ENCODE results near the gene FEN1.

Gene FEN1

GRCh38 chr11:61791737-61792309 is 888 bp upstream of the FEN1 start:
- TF ChIP-seq ZNF18 (tag by site-specific recombination; IDR thresholded peaks at IDR 0.05) (no peak), ZNF677 (tag by site-specific recombination; IDR thresholded peaks at IDR 0.05) (no peak), ZBTB8A (tag by site-specific recombination; IDR thresholded peaks at IDR 0.05) (no peak), ZFP3 (tag by site-specific recombination; IDR thresholded peaks at IDR 0.05; ENCODE audit: low read depth) (no peak), KLF9 (tag by site-specific recombination; IDR thresholded peaks at IDR 0.05; ENCODE audit: low read depth) (0 out of 2 replicates have a peak, but pooled peaks have one; percentile 41), BCL6B (tag by site-specific recombination; IDR thresholded peaks at IDR 0.05) (no peak), ZNF530 (tag by site-specific recombination; IDR thresholded peaks at IDR 0.05; ENCODE audit: low read depth) (no peak), ZNF704 (tag by site-specific recombination; IDR thresholded peaks at IDR 0.05) (no peak), ZNF660 (tag by site-specific recombination; IDR thresholded peaks at IDR 0.05) (peak; percentile 18; the same call in 1 of the 2 replicates), ZEB2 (tag by site-specific recombination; IDR thresholded peaks at IDR 0.05) (no peak; the same call in 1 of the 2 replicates), SCRT2 (tag by site-specific recombination; IDR thresholded peaks at IDR 0.05) (peak; percentile 53; the same call in 1 of the 2 replicates), ZSCAN30 (tag by site-specific recombination; IDR thresholded peaks at IDR 0.05) (no peak), ZNF521 (tag by site-specific recombination; IDR thresholded peaks at IDR 0.05) (no peak), ZBTB21 (tag by site-specific recombination; IDR thresholded peaks at IDR 0.05) (no peak), ZNF121 (tag by site-specific recombination; IDR thresholded peaks at IDR 0.05) (no peak)
- no peaks in the 10 kb centered on the region for H3K9me3 ChIP-seq (ENCODE audit: control insufficient read depth, insufficient read depth, low read depth, low read length)
- ChIA-PET POLR2A (interaction anchor here (1.1 to 3.6 kb wide), 8 partner anchors 12 to 158 kb away, joined by 3 to 38 read pairs (median 5); partner anchors contain the start of genes FADS1 and FADS2), CTCF (interaction anchor here (0.6 to 9.0 kb wide), 9 partner anchors 10 to 602 kb away, joined by 3 to 118 read pairs (median 4); no protein-coding TSS in a partner anchor)
- H3K4me1 ChIP-seq (ENCODE audit: control insufficient read depth, insufficient read depth, low read length): no peaks in the 10 kb centered on the region
- H3K27ac ChIP-seq (ENCODE audit: extremely low read depth, low read depth, low read length): peak overlapping the region; percentile 89
- peak overlapping the region; percentile 87 for H3K4me3 ChIP-seq (ENCODE audit: low read depth, low read length)
- peaks cover 0 to 61% of the 10 kb centered on the region in 2 experiments; a peak in 2 of 3 replicates for H3K36me3 ChIP-seq (ENCODE audit: control insufficient read depth in 2 of 2, insufficient read depth in 1 of 2, low read length in 2 of 2)

GRCh38 chr11:61793083-61793828 is 545 bp downstream of the FEN1 start:
- Histone ChIP-seq H3K36me3 (ENCODE audit: control insufficient read depth in 2 of 2, insufficient read depth in 1 of 2, low read length in 2 of 2) (peaks cover 0 to 61% of the 10 kb centered on the region in 2 experiments; a peak in 2 of 3 replicates), H3K27ac (ENCODE audit: extremely low read depth, low read depth, low read length) (peak overlapping the region; percentile 89), H3K4me1 (ENCODE audit: control insufficient read depth, insufficient read depth, low read length) (0 out of 2 replicates have a peak, but pooled peaks cover 3% of the 10 kb centered on the region), H3K4me3 (ENCODE audit: low read depth, low read length) (peak overlapping the region; percentile 87), H3K9me3 (ENCODE audit: control insufficient read depth, insufficient read depth, low read depth, low read length) (no peaks in the 10 kb centered on the region)
- CTCF ChIA-PET: interaction anchor here (0.6 to 9.0 kb wide), 9 partner anchors 8 to 601 kb away, joined by 3 to 118 read pairs (median 6); no protein-coding TSS in a partner anchor
- POLR2A ChIA-PET: interaction anchor here (1.1 to 3.6 kb wide), 8 partner anchors 8 to 156 kb away, joined by 3 to 38 read pairs (median 5); partner anchors contain the start of genes FADS1 and FADS2
- TF ChIP-seq ZBTB17 (tag by site-specific recombination; IDR thresholded peaks at IDR 0.05): peak; percentile 31; the same call in 1 of the 2 replicates
- 0 out of 2 replicates have a peak, but pooled peaks have one; percentile 18 for TF ChIP-seq ZNF660 (tag by site-specific recombination; IDR thresholded peaks at IDR 0.05)
- 0 out of 2 replicates have a peak, but pooled peaks have one; percentile 28 for TF ChIP-seq PRDM10 (tag by site-specific recombination; IDR thresholded peaks at IDR 0.05)
- no peak for TF ChIP-seq ZBTB21 (tag by site-specific recombination; IDR thresholded peaks at IDR 0.05)
- peak; percentile 47 for TF ChIP-seq ZBTB26 (tag by site-specific recombination; optimal IDR thresholded peaks at IDR 0.05)
